ENCODE results near the gene C2orf68. TPM values are rescaled to one million over a fixed set of nuclear protein-coding genes. Genes with fewer than 3 reads are reported as not detected.
"Not testable (repeated sequence)": the region's sequence is repeated elsewhere in the genome, so short reads cannot be mapped to it uniquely, and the experiment has no call there.

C2orf68 gene
- total RNA-seq, 8 experiments from 2014 or later, result 20.1 to 44.2 (median 27.8) TPM

DNA sequence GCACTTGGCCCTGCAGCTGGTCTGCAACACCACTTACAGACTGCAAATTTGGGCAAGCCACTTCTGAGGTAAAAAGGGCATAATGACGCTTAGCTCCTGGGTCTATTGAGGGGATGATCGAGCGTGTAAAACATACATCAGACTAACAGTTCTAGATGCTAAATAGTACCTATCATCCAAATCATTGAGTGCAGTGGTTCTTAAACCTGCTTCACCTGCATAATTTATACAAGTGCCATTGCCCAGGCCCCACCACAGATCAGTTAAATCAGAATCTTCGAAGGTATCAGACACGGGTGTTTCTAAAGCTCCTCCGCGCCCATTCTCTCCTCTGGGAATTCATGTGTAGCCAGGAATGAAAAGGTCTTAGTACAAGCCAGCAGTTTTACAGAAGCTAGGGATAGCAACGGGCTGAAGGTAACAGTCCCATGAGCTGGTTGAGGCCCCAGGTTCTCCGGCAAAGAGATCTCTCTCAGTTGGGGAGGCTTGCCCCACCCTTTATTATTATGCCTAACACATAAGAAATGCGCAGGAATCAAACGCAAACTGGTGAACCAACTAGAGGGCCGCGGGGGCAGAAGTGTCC lies 17.1 kb downstream of the C2orf68 start:
- no peak for ATAC-seq (replicated peaks in 6 of 8)
- peak overlapping the region; percentile 48 to 96 (median 86) for H3K4me3 ChIP-seq
- peaks cover 10 to 13% of the 10 kb centered on the region in 2 donors for H3K4me1 ChIP-seq (replicated peaks in 1 of 2)
- in situ Hi-C loops (cut with MboI; ENCODE audit: low pct_unique_long_range_greater_than_20kb in 2 of 9, low sequenced_read_pairs in 9 of 9, unreplicated experiment in 9 of 9), result no loop called here
- WGBS, 10 experiments, result 0 to 33% (median 17%) methylated on average over 1 to 11 of the region's 13 CpGs; no CpG with 5 or more reads in 3 of the 10 experiments
- H3K27ac ChIP-seq, result peak overlapping the region; percentile 75 to 95

DNA sequence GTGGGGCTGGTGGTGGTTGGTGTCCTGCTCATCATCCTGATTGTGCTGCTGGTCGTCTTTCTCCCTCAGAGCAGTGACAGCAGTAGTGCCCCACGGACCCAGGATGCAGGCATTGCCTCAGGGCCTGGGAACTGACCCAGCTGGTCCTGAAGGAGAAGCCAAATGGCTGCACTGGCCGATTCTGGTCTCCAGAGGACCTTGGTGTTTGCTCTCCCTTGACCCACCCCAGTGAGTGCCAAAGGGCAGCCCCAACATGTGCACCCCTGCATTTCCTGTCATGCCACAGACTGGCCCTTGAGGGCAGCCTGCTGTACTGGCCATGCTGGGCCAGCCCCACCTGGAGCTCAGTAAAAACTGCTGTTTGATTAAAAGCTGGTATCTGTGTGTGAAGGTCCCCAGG lies 18.8 kb downstream of the C2orf68 start:
- no peak overlapping the region for H3K4me3 ChIP-seq
- H3K4me1 ChIP-seq (replicated peaks in 1 of 2), result peaks cover 10 to 13% of the 10 kb centered on the region in 2 donors
- H3K27ac ChIP-seq, result no peak overlapping the region
- no peak for ATAC-seq (replicated peaks in 6 of 8)
- WGBS, 10 experiments, result 30 to 67% (median 40%) methylated on average over 1 to 2 of the region's 3 CpGs; no CpG with 5 or more reads in 7 of the 10 experiments
- in situ Hi-C loops (cut with MboI; ENCODE audit: low pct_unique_long_range_greater_than_20kb in 2 of 9, low sequenced_read_pairs in 9 of 9, unreplicated experiment in 9 of 9), result no loop called here

DNA sequence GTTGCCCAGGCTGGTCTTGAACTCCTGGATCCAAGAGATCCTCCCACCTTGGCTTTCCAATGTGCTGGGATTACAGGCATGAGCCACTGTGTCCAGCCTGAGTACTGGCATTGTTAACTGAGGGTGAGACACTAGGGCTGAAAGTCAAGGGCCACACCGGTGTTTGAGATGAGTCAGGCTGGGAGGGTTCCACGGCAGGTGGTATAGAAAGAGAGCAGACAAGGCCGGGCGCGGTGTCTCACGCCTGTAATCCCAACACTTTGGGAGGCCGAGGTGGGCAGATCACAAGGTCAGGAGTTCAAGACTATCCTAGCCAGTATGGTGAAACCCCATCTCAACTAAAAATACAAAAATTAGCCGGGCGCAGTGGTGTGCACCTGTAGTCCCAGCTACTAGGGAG lies 19.6 kb downstream of the C2orf68 start:
- ATAC-seq (replicated peaks in 6 of 8); in situ Hi-C loops (cut with MboI; ENCODE audit: low pct_unique_long_range_greater_than_20kb in 2 of 9, low sequenced_read_pairs in 9 of 9, unreplicated experiment in 9 of 9); H3K27ac ChIP-seq; H3K4me3 ChIP-seq: not testable (repeated sequence)
- WGBS, 10 experiments, result 67 to 87% (median 81%) methylated on average over 1 to 9 of the region's 9 CpGs; no CpG with 5 or more reads in 7 of the 10 experiments
- peaks cover 10 to 13% of the 10 kb centered on the region in 2 donors for H3K4me1 ChIP-seq (replicated peaks in 1 of 2)

DNA sequence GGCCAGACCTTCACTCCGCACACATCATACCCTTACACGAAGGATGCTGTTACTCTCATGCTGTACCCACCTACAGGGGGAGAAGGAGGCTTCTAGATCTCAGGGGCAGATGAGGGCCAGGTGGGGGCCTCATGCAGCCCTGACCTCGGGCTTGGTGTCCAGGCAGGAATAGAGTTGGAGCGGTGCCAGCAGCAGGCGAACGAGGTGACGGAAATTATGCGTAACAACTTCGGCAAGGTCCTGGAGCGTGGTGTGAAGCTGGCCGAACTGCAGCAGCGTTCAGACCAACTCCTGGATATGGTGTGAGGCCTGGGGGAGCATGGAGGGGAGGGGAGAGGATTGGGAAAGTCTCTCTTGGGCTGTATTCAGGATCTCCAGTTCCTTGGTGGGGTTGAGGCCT lies 20.3 kb downstream of the C2orf68 start:
- no peak for ATAC-seq (replicated peaks in 6 of 8)

DNA sequence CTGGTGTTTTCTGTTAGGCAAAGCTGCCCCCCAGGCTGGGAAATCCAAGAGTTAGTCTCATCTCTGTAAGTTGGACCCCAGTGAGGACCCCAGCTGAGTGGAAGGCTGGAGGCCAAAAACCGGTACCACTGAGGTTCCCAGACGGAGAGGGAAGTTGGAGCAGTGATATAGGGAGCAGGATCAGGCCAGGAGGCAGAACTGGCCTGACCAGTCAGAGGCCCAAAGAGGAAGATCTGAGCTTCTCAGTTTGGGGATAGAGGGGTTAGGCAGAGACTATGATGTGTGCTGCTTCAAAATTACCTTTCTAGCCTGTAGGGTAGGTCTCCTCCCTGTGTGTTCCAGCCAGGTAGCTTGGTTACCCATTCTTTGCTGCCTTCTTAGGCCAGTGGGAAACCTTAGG lies 20.9 kb downstream of the C2orf68 start:
- H3K4me3 ChIP-seq, result no peak overlapping the region
- in situ Hi-C loops (cut with MboI; ENCODE audit: low pct_unique_long_range_greater_than_20kb in 2 of 9, low sequenced_read_pairs in 9 of 9, unreplicated experiment in 9 of 9), result no loop called here
- no peak for ATAC-seq (replicated peaks in 6 of 8)
- 42 to 63% methylated on average over 2 of the region's 2 CpGs; no CpG with 5 or more reads in 8 of the 10 experiments for WGBS, 10 experiments
- H3K27ac ChIP-seq, result no peak overlapping the region
- H3K4me1 ChIP-seq (replicated peaks in 1 of 2), result peaks cover 5 to 8% of the 10 kb centered on the region in 2 donors

More for the DNA sequence above, 20.3 kb downstream of the C2orf68 start:
- Histone ChIP-seq H3K4me1 (replicated peaks in 1 of 2) (peaks cover 8 to 10% of the 10 kb centered on the region in 2 donors), H3K4me3 (no peak overlapping the region), H3K27ac (no peak overlapping the region)
- WGBS, 10 experiments, result 53 to 87% methylated on average over 3 of the region's 12 CpGs; no CpG with 5 or more reads in 8 of the 10 experiments
- in situ Hi-C loops (cut with MboI; ENCODE audit: low pct_unique_long_range_greater_than_20kb in 2 of 9, low sequenced_read_pairs in 9 of 9, unreplicated experiment in 9 of 9), result no loop called here

DNA sequence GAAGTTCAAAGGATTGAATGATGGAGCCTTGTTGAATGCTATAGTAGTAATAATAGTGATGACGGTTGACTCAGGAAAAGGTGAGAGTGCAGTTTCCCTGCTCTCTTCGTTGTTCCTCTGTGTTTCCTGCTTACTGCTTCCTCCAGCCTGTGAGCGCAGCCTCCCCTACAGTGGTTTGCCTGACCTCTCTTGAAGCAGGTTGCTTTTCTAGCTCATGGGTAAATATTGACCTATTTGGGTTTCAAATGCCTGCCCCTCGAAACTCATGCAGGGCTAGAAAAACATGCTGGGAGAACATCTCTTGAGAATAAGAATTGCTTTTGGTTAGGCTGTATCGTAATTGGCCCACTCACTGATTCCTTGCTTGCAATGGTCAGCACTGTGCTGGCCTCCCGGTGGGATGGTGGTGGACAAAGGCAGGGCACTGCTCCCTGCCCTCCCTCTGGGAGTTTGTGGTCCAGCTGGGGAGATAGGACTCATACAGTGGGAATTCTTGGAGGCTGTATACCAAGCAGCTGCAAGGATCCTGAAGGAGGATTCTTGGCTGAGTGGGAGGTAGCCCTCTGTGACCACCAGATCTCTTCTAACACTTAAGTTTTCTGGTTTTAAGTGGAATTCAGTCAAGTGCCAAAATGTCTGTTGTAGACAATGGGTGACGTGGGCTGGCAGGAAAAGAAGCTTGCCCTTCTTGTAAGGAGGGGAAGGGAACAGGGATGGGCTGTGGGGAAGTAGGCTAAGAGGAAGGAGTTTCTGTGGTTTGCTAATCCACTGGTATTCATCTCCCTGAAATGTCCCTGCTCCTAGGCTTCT lies 21.7 kb downstream of the C2orf68 start:
- in situ Hi-C loops (cut with MboI; ENCODE audit: low pct_unique_long_range_greater_than_20kb in 2 of 9, low sequenced_read_pairs in 9 of 9, unreplicated experiment in 9 of 9), result no loop called here
- H3K4me1 ChIP-seq (replicated peaks in 1 of 2), result peaks cover 8 to 16% of the 10 kb centered on the region in 2 donors
- 0 to 67% (median 53%) methylated on average over 2 to 7 of the region's 7 CpGs; no CpG with 5 or more reads in 1 of the 10 experiments for WGBS, 10 experiments
- peak in 3 of 8 experiments; percentile 8 to 36 (median 16) for ATAC-seq (replicated peaks in 6 of 8)
- H3K4me3 ChIP-seq, result no peak overlapping the region
- H3K27ac ChIP-seq, result no peak overlapping the region

DNA sequence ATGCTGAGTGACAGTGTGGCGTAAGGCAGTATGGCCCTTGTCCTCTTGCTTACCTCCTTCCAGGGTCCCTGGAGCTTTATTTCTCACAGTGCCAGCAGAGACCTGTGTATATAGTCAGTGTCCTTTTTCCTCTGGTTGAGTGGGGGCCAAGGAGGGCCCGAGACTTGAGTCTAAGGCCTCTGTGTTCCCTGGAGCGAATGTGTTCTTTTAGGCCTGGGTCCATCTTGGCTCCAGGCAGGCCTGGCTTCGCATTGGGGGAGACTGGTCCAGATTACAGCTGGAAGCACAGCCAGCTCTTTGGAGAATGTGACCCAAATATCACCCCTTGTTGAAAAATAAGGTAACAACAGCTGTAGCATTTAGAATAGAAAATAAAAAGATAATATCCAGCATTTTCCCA lies 22.7 kb downstream of the C2orf68 start:
- WGBS, 10 experiments, result 52 to 100% (median 78%) methylated on average over 1 to 4 of the region's 4 CpGs; no CpG with 5 or more reads in 2 of the 10 experiments
- Histone ChIP-seq H3K4me1 (replicated peaks in 1 of 2) (peaks cover 10 to 13% of the 10 kb centered on the region in 2 donors), H3K4me3 (no peak overlapping the region), H3K27ac (no peak overlapping the region)
- in situ Hi-C loops (cut with MboI; ENCODE audit: low pct_unique_long_range_greater_than_20kb in 2 of 9, low sequenced_read_pairs in 9 of 9, unreplicated experiment in 9 of 9), result no loop called here
- no peak for ATAC-seq (replicated peaks in 6 of 8)

DNA sequence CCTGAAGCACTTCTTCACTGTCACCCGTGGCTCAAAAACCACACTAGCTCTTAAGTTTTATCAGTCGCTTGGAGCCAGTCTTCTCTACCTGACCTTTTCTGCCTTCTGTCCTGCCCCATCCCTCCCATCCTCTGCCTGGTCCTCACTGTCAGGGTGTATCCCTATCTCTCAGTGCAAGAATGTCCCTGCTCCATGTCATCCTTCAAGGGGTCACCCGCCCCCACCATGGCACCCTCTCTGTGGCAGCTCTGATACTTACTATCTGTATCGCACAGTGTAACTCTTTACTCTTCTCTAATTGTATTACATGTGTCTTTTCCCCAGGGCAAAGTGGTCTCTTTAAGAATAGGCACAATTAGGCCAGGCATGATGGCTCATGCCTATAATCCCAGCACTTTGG lies 23.2 kb downstream of the C2orf68 start:
- no peak overlapping the region for H3K27ac ChIP-seq
- no peak for ATAC-seq (replicated peaks in 6 of 8)
- in situ Hi-C loops (cut with MboI; ENCODE audit: low pct_unique_long_range_greater_than_20kb in 2 of 9, low sequenced_read_pairs in 9 of 9, unreplicated experiment in 9 of 9), result no loop called here
- H3K4me3 ChIP-seq, result no peak overlapping the region
- H3K4me1 ChIP-seq (replicated peaks in 1 of 2), result peaks cover 10 to 12% of the 10 kb centered on the region in 2 donors
- 68 to 100% (median 83%) methylated on average over 2 to 3 of the region's 4 CpGs; no CpG with 5 or more reads in 4 of the 10 experiments for WGBS, 10 experiments

DNA sequence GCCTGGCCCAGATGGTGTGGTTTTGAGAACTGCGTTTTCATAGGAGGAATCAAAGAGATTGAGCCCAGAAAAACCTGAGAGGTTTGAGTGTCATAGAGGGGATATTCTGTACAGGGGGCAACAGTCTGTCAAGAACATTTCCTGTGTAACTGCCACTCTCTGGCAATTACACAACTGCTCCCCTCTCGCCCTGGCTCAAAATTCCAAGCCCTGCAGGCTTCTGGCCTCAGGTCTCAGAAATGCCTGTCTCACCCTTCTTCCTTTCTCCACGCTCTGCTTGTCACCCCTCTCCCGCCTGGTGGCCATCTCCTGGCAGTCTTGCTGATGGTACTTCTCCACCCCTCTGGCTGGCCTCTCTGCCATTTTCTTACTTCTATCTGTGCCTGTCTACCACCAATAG lies 23.6 kb downstream of the C2orf68 start:
- H3K4me1 ChIP-seq (replicated peaks in 1 of 2), result peaks cover 10 to 12% of the 10 kb centered on the region in 2 donors
- H3K27ac ChIP-seq, result no peak overlapping the region
- H3K4me3 ChIP-seq, result no peak overlapping the region
- ATAC-seq (replicated peaks in 6 of 8), result no peak
- 14 to 100% (median 76%) methylated on average over 1 to 3 of the region's 4 CpGs; no CpG with 5 or more reads in 2 of the 10 experiments for WGBS, 10 experiments
- in situ Hi-C loops (cut with MboI; ENCODE audit: low pct_unique_long_range_greater_than_20kb in 2 of 9, low sequenced_read_pairs in 9 of 9, unreplicated experiment in 9 of 9), result no loop called here

DNA sequence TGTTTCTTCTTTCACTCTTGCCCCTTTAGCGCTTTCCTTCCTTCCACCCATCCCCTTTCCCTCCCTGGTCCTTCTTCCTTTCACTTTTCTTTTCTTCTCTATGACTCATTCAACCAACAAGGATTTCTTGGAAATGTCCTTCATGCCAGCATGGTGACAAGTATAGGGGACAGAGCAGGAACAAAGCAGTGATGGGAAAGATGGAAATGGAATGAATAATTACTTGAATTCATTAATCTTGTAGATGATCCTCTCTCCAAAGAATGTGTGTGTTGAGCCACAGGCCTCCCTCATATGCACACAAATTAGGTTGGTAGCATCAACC lies 26.1 kb downstream of the C2orf68 start:
- in situ Hi-C loops (cut with MboI; ENCODE audit: low pct_unique_long_range_greater_than_20kb in 2 of 9, low sequenced_read_pairs in 9 of 9, unreplicated experiment in 9 of 9), result no loop called here
- WGBS, 10 experiments, result 11 to 100% (median 85%) methylated on average over 1 of the region's 1 CpG; no CpG with 5 or more reads in 4 of the 10 experiments
- Histone ChIP-seq H3K4me3 (no peak overlapping the region), H3K27ac (peak overlapping the region in 1 of 2 donors; percentile 26), H3K4me1 (replicated peaks in 1 of 2) (peaks cover 10 to 12% of the 10 kb centered on the region in 2 donors)
- peak; percentile 4 to 52 (median 30) for ATAC-seq (replicated peaks in 6 of 8)

DNA sequence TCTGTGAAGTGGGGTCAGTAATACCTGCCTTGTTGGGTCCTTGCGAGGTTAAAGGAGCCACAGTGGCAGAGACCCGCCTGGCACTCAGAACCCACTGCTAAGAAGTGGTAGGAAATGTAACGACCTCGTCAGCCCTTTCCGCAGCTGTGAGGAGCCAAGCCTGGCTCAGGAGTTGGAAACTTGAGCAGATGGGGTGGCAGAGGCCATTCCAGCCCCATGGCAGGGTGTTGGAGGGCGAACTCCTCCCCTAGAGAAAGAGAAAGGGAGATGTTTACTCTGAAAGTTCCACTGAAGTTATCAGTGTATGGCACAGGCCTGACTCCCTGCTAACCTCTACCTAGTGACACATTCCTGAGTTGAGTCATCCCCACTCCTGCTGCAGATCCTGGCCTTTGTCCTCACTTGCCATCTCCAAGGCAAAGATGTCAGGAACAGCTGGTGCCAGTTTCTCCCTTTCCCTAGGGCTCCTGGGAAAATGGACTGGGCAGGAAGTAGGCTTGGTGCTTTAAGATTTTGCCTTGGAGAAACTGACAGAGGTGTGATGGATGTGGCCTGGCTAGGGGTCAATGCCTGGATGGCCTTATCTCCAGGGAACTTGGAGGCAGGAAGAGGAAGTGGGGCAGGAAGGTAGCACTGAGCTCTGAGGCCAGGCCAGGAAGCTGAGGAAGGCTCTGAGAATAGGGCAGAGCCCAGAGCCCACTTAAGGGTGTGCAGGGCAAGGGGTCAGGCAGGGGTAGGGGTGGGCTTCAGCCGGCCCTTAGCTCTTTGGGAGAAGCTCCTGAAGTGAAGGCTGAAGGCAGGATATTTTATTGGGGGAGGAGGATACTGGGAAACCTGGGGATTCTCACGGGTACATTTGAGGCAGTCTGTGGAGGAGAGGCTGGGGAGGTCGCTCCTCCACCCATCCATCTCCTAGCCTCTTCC lies 26.7 kb downstream of the C2orf68 start:
- H3K4me1 ChIP-seq (replicated peaks in 1 of 2), result peaks cover 10 to 12% of the 10 kb centered on the region in 2 donors
- 0 to 100% (median 79%) methylated on average over 1 to 6 of the region's 9 CpGs; no CpG with 5 or more reads in 4 of the 10 experiments for WGBS, 10 experiments
- in situ Hi-C loops (cut with MboI; ENCODE audit: low pct_unique_long_range_greater_than_20kb in 2 of 9, low sequenced_read_pairs in 9 of 9, unreplicated experiment in 9 of 9), result no loop called here
- ATAC-seq (replicated peaks in 6 of 8), result peak; percentile 16 to 84 (median 74)
- H3K27ac ChIP-seq, result peak overlapping the region in 1 of 2 donors; percentile 26
- no peak overlapping the region for H3K4me3 ChIP-seq

DNA sequence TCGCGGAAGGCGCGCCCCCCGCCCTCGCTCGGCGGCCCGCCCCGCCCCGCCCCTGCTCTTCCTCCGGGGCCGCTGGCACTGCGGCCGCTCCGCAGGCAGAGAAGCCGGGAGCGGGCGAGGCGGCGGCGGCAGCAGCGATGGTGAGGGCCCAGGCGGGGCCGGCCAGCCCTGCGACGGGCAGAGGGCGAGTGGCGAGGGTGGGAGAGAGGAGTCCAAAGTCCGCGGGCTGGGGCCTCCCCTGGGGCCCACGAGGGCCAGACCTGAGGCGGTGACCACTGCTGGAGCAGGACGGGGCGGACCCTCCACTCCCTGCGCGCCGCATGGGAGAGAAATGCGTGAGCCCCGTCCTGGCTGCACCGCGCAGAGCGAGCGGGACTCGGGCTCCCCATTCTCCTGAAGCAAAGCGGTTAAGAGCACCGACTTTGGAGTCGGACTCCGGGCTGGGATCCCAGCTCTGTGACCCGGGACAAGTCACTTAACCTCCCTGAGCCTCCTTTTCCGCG lies 27.5 kb downstream of the C2orf68 start, which contains the start of gene VAMP5:
Gene VAMP5 (plus strand): TSS at position 78 of the 503 bp plus-strand sequence. CDS start 60 bp downstream, at position 138.
- no peak within 1 kb of the TSS for H3K27ac ChIP-seq
- in situ Hi-C loops (cut with MboI; ENCODE audit: low pct_unique_long_range_greater_than_20kb in 2 of 9, low sequenced_read_pairs in 9 of 9, unreplicated experiment in 9 of 9), result no loop called here
- peaks cover 12 to 14% of the 10 kb centered on the region in 2 donors for H3K4me1 ChIP-seq (replicated peaks in 1 of 2)
- ATAC-seq (replicated peaks in 6 of 8), result peak; percentile 36 to 81 (median 68)
- peak within 1 kb of the TSS in 3 of 5 donors; percentile 11 to 18 (median 18) for H3K4me3 ChIP-seq
- whole genome bisulfite sequencing, 10 experiments, result 10 to 53% (median 35%) methylated on average over 2 to 7 of the region's 52 CpGs; no CpG with 5 or more reads in 5 of the 10 experiments
